ENCODE results near the gene CCDC92.

Gene CCDC92

GRCh38 chr12:124002021-124002644, 29.5 kb upstream of the CCDC92 start:
- no peak for DNase-seq (ENCODE audit: low spot score)

- no peak for DNase-seq (ENCODE audit: low spot score)
These were observed 28.7 kb upstream of the CCDC92 start for GRCh38 chr12:124001343-124001742.

DNA sequence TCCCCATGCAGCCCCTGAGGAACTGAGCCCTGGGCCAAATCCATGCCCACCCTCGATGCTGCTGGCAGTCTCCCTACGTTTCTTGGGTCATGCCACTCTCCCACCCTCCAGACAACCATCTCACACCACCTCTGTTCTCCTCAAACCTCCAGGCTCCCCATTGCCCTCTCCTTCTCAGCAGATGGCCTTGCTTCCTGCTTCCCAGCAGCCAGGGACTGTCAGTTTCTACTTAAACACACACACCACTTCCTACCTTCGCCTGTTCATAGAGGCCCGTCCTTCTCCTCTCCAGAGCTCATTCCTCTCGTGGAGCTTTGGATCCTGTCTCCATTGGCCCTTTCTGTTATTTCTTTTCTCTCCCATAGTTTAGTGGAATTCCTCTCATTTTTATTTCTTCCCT, 27.5 kb upstream of the CCDC92 start:
- no peak for DNase-seq (ENCODE audit: low spot score)

DNA sequence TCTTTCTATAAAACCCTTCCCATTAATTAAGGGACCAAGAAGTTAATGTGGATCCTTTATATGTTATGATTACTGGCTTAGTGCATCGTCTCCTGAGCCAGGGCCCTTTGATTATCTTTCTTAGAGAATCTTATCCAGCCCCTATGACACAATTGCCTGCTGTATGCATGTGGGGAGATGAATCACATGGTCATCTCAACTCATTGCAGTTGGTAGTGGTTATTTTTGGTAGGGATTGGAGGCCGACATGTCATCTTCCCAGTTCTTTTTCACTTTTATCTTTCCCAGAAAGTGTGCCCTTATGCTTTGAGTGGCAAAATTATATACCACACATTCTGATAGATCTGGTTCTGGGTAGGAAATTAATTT, 26.3 kb upstream of the CCDC92 start:
- no peak for DNase-seq (ENCODE audit: low spot score)

GRCh38 chr12:123998344-123998990, 25.8 kb upstream of the CCDC92 start:
- no peak for DNase-seq (ENCODE audit: low spot score)

- DNase-seq (ENCODE audit: low spot score): no peak
These were observed 25.3 kb upstream of the CCDC92 start for GRCh38 chr12:123997908-123998307.

DNA sequence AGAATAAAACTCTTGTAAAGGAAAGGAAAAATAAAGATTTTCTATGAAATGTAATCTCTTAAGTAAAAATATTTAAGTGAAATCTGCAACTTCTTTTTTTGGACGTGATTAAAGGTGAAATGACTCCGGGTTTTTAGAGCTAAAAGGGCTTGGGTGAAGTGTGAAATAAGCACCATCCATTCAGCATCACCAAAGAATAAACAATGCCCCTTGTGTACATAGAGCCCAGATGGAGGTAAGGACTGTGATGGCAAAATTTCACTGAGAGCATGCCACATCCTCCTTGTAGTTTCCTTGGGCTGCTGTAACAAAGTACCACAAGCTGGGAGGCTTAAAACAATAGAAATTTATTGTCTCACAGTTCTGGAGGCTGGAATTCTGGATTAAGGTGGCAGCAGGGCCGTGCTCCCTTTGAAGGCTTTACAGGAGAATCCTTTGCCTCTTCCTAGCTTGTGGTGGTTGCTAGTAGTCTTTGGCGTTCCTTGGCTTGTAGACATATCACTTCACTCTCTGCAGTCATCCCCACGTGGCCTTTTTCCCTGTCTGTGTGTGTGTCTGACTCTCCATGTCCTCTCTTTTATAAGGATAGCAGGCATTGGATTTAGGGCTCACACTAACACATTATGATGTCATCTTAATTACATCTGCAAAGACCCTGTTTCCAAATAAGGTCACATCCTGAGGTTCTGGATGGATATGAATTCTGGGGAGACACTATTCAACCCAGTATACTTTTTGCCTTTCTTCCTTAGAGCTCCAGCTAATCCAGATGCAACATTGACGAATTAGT, 24.6 kb upstream of the CCDC92 start:
- no peak for DNase-seq (ENCODE audit: low spot score)

GRCh38 chr12:123996581-123996980, 23.9 kb upstream of the CCDC92 start:
- DNase-seq (ENCODE audit: low spot score): no peak

GRCh38 chr12:123995023-123995748, 22.6 kb upstream of the CCDC92 start:
- DNase-seq (ENCODE audit: low spot score): no peak

DNA sequence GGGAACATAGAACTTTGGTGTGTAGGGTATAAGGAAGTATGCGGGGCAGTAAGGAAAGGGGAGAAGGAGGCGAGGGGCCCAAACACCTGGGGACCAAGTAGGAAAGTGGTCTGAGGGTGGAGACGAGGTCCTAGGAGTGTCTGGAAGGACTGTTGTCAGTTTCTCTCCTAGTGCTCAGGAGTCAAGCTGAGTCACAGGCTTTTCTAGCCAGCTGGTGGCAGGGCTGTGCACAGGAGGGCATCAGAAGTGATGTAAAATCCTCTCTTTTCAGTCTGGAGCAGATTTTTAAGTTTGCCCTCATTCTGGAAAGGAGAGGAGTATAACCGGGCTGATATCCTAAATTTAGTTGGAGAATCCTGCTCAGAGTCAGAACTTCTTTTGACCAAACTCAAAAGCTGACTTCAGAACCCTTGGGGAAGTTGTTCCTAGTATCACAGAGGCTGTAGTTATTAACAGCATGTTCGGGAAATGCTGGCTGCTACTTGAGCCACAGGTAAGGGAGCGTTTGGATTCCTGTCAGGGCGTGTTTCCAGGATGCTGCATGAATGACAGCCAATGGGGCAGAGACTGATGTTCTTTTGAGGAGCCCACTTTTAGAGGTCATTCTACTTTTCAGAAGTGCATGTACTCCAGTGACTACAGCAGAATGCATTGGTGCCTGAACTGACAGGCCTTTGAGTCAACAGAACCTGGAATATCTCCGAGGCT, 19.6 kb upstream of the CCDC92 start:
- DNase-seq (ENCODE audit: low spot score): no peak

GRCh38 chr12:123991372-123991951, 18.8 kb upstream of the CCDC92 start:
- DNase-seq (ENCODE audit: low spot score): peak; percentile 79

DNA sequence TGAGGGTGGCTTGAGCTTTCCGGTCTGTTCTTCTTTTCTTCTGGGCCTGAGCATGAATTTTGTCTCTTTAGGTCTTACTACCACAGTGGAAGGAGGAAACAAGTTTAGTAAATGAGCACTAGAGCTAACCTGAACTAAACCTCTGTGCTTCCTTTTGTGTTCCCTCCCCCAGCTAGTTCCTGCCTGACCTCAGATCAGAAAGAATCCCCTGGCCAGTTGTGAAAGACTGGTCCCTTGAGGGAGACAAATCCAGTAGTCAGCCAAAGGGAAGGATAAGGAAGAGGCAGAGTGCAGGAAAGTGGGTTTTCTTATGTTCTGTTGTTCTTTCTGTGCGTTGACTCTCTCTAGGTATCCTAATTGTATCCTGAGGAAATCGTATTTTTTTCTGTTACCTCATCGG, 17.9 kb upstream of the CCDC92 start:
- no peak for DNase-seq (ENCODE audit: low spot score)

GRCh38 chr12:123989753-123990152, 17.1 kb upstream of the CCDC92 start:
- DNase-seq (ENCODE audit: low spot score): no peak

GRCh38 chr12:123989168-123989567, 16.5 kb upstream of the CCDC92 start:
- no peak for DNase-seq (ENCODE audit: low spot score)

DNA sequence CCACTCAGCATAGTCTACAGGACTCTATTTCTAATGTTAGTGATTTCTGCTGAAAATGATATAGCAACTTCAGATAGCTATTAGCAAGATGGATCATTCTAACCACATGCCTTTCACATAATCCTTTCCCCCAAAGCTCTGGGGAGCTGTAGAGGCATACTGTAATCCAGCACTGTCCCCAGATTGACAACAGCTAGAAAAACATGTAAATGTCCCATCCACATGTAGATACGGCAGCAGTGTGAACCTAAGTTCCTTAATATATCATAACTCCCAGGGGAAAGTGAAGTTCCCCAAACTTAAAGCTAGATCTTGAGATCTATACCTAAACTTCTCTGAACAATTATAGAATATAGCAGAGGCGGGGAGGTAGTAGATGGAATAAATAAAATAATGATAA, 14.4 kb upstream of the CCDC92 start:
- no peak for DNase-seq (ENCODE audit: low spot score)

GRCh38 chr12:123986374-123986965, 13.8 kb upstream of the CCDC92 start:
- DNase-seq (ENCODE audit: low spot score): no peak

- no peak for DNase-seq (ENCODE audit: low spot score)
These were observed 12.3 kb upstream of the CCDC92 start for GRCh38 chr12:123984903-123985302.

DNA sequence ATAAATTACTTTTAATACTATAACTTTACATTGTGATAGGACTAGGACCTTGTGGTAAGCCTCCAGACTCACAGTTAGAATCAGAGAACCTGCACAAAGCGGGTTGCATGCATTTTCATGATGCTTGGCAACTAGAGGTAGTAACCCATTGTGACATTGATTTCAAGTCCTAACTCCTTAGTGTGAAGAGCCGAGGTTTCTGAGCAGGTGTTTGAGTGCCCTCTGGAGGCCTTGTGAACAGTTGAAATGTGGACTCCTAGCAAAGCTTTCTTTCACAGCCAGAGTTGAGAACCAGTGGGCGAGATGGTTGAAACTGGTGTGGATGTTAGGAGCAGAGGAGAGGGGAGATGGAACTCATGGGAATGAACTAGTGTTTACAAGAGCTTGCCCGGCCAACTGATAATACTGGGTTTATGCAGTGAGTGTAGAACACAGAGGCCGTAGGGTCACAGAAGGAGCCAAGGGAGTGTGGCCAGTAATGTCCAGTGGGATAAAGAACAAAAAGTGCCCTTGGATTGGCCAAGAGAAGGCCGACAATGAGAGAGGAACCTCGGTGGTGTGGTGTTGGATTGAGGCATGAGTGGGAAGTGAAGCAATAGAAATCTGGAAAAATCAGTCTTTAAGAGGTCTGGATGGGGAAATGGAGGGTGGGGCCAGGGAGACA, 11.3 kb upstream of the CCDC92 start:
- DNase-seq (ENCODE audit: low spot score): peak; percentile 68

DNA sequence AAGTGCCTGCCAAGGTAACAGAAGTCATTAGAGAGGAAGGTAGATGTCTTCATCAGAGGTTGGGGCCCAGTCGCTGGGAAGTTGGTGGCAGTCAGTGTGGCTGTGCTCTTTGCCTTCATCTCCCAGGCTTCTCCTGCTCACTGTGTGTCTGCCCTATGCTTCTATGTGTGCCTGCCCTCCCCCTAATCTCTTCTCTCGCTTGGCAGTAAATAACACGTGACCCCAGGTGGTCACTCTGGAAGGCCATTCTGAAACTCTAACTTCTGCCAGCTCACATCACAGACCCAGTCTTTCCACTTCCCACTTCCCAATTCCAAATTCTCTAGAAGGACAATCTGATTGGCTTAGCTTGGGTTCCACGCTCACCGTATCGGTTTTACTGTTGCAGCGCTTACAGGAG, 9.6 kb upstream of the CCDC92 start:
- no peak for DNase-seq (ENCODE audit: low spot score)

DNA sequence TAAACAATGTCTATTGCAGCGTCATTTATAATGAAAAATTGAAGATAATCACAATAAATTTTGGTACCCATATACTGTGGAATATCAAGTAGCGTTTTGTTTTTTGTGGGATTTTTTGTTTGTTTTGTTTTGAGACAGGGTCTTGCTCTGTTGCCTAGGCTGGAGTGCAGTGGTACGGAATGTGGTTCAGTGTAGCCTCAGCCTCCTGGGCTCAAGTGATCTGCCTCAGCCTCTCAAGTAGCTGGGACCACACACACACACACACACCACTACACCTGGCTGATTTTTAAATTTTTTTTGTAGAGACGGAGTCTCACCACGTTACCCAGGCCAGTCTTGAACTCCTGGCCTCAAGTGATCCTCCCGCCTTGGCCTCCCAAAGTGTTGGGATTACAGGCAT, 6.9 kb upstream of the CCDC92 start:
- no peak for DNase-seq (ENCODE audit: low spot score)
